Erythroblast (primary cell): ENCODE results near the gene BLOC1S5.

Experiments used
- DNase-seq, 2 experiments: peaks; one replicate each; lab custom pipeline; 2025; lab: John Stamatoyannopoulos, UW
- GATA1 ChIP-seq: IDR thresholded peaks from 2 replicates; pipeline ENCODE4 v1.6.1; 2011; ENCODE audit warnings: low read depth, mild to moderate bottlenecking, control low read depth, low read length, moderate library complexity
- POLR2A ChIP-seq: IDR thresholded peaks from 2 replicates; pipeline ENCODE4 v1.6.1; 2011; ENCODE audit warnings: mild to moderate bottlenecking, low read length

BLOC1S5 gene

DNA sequence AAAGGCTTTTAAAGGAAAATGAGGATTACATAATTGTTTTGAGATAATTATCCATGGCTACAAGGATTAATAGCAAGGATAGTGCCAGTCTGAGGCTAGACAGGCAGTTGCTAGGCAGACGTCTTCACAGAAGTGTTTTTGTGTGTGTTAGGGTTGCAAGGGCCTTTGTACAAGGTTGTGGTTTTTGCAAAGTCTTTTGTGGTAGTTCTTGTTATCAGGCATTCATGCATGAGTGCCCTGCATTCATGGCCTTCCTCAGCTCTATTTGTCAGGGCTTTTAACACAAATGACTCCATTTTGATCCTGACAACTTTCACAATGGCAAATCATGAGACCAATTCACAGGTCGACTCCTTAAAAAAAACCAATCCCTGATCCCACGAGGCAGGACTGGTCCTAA lies 85.5 kb downstream of the BLOC1S5 start:
- TF ChIP-seq POLR2A: no peak
- TF ChIP-seq GATA1: no peak
- no peak for DNase-seq

DNA sequence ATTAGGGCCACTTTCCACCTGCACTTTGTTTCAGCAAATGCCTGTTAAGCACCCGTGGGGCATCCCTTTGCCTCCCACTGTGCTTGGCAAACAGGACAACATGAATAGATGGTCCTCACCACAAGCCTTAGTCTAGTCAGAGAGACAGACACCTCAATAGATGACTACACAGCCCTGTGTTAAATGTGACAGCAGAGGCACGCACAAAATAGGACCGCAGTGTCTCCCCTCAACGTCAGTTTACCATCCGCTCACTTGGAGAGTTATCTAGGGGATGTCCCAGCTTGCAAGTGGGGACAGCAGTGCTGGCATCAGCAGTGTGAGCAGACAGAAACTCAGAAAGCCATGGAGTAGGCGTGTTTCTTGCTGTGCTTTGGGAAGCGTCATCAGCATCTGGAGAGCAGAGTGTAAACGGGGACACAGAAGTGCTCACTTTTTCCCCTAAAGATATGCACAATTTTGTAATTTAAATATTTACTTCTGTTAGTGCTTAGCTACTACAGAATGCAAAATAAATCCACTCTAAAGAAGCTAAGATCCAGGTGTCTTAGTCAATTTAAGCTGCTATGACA lies 87.6 kb downstream of the BLOC1S5 start:
- no peak for DNase-seq
- TF ChIP-seq GATA1 (no peak), POLR2A (no peak)

DNA sequence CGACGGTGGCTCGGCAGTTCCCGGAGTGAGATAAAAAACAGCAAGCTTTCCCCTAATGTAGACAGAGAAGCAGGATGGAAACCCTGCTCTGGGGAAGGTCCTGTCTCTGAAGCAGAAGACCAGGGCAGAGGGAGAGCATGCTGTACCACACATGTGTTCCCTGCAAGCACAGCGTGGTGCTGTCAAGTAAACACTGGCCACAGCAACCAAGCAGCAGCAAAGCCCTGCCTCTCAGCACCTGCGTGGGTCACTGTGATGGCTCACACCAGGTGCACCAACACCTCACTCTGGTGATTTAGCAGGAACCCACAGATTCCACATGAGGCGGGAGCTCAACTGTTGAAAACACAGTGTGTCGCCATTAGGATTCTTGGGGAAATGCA lies 88.4 kb downstream of the BLOC1S5 start:
- peak; percentile 39 to 49 for DNase-seq
- no peak for TF ChIP-seq POLR2A
- TF ChIP-seq GATA1: no peak

DNA sequence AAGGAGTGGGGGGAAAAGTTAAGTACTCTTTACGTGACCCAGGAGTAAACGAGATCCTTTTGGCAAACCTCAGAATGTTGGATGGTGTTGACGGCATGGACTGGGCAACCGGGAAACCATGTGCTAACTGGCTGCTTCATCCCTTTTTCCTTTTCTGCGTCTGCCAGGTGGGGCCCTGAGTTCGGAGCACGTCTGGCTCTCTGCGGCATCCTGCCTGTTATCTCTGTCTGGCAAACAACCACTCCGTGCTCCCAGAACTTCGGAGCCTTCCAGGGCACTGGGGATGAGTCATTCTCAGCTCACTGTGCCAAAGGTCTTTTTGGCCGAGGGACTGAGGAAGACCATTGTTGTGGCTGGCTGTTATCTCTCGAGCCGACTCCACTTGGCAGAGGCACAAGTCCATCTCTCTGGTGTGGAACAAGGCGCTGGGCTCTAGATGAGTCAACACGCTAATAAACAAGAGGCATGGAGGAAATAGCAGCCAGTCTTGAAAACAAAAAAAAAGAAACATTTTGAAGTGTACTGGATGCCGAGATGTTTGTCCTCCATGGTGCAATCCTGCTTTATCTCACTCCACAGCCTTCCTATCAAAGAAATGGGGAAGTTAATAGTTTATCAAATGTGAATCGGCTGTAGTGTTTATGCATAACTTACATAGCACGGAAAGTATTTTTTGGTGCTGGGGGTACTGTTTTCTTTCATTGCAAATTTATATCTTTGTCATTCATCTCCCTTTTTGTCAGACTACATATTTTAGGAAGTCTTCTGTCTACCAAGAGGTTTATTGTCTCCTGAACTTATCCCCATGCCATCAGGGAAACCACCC lies 89.0 kb downstream of the BLOC1S5 start:
- peak; percentile 87 to 92 for DNase-seq
- TF ChIP-seq GATA1: peak; percentile 65
- TF ChIP-seq POLR2A: peak; percentile 54

DNA sequence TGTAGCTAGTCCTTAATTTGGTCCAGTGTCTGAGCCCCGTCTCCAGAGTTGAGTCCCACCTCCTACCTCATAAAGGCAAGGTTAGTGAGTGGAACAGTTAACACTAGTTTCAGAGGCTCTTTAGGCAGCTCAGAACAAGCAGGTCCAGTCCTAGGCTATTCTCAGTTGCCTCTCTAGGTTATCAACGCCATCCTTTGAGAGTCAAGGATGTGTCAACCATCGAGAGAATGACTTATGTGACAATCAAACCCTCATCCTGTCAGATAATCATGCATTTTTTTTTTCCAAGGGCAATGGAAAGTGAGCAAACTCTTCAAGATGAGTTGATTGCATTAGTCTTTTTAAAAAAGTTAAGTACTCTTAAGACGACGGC lies 89.6 kb downstream of the BLOC1S5 start:
- DNase-seq: no peak
- TF ChIP-seq GATA1 (no peak), POLR2A (no peak)

DNA sequence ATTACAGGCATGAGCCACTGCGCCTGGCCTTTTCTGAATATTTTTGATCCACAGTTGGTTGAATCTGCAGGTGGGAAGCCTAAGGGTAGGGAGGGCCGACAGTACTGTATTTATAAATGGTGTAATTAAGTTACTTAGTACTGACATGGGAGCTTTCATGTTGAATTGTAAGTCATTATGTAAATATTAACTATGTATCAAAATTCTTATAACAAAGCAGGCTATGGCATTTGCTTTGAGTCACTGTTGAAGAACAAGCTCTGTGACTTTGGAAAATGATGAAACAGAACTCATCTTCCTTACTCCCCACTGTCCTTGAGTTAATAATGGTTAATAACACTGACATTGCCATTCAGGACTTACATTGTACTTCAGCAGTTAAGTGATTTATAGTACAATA lies 90.6 kb downstream of the BLOC1S5 start:
- no peak for DNase-seq

DNA sequence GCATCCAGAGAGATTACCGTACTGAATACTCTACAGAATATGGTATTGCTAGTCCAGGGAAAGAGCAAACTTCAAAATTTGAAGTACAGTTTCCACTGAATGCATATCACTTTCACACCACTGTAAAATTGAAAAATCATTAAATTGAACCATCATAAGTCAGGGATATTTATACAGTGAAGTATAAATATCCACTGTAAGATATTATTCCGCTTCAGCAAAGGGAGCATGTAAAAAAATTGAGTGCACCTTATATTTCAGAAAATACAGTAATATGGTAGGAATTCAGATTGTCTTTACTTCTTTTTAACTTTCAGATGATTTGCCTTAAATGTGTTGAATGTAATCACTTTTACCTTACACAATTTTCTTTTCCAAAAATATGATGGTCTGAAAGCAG lies 92.7 kb downstream of the BLOC1S5 start:
- no peak for TF ChIP-seq GATA1
- no peak for TF ChIP-seq POLR2A
- no peak for DNase-seq

More for the DNA sequence above, 90.6 kb downstream of the BLOC1S5 start:
- TF ChIP-seq GATA1 (no peak), POLR2A (no peak)

DNA sequence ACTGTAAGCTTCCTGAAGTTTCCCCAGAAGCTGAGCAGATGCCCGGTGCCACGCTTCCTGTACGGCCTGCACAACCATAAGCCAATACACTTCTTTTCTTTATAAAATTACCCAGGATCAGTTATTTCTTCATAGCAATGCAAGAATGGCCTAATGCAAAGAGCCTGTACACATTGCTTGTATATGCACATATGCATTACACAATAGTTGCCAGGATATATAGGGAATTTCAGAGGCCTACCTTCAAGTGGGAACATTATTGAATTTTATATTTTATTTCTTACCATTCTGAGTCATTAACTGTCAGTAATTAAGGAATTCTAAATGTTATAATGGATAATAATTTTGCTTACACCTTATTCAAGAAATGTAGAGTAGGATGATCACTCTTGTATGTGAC lies 93.6 kb downstream of the BLOC1S5 start:
- no peak for DNase-seq
- TF ChIP-seq POLR2A (no peak), GATA1 (no peak)
